Stimulated activated CD4-positive, alpha-beta T cell treated with anti-CD3 and anti-CD28 coated beads, Interleukin-2, amount 100 ng/mL, for 48 hours (primary cell): ENCODE results near the gene ATXN7L1.

Experiments
- DNase-seq, 2 donors: peaks; one replicate each; pipeline ENCODE4 v3.0.0-alpha.2; 2020

The ATXN7L1 gene

GRCh38 chr7:105769901-105770628 is 106.3 kb downstream of the ATXN7L1 start:
- DNase-seq, result no peak

GRCh38 chr7:105768898-105769507 is 107.4 kb downstream of the ATXN7L1 start:
- DNase-seq, result no peak

- DNase-seq, result no peak
Observed at GRCh38 chr7:105768117-105768516, 108.3 kb downstream of the ATXN7L1 start.

GRCh38 chr7:105766421-105767073 is 109.9 kb downstream of the ATXN7L1 start:
- no peak for DNase-seq

DNA sequence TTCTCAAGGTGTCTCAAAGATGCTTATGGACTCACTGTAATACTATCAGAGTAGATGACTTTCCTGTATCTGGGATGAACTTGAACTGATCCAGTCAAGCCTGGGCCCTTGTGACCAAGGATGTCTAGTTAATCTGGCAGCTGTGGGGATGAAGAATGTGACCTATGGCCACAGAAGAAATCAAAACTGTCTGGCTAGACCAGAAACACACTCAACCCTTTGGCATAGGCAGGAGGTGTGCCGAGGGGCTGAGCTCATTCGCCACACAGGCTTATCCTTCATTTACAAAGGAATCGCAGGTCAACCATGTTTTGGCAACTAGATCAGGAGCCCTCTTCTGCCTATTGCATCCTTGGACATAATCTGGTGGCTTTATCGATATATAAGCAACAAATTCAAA is 110.6 kb downstream of the ATXN7L1 start:
- DNase-seq, result no peak

GRCh38 chr7:105764506-105764905 is 111.9 kb downstream of the ATXN7L1 start:
- DNase-seq, result no peak

DNA sequence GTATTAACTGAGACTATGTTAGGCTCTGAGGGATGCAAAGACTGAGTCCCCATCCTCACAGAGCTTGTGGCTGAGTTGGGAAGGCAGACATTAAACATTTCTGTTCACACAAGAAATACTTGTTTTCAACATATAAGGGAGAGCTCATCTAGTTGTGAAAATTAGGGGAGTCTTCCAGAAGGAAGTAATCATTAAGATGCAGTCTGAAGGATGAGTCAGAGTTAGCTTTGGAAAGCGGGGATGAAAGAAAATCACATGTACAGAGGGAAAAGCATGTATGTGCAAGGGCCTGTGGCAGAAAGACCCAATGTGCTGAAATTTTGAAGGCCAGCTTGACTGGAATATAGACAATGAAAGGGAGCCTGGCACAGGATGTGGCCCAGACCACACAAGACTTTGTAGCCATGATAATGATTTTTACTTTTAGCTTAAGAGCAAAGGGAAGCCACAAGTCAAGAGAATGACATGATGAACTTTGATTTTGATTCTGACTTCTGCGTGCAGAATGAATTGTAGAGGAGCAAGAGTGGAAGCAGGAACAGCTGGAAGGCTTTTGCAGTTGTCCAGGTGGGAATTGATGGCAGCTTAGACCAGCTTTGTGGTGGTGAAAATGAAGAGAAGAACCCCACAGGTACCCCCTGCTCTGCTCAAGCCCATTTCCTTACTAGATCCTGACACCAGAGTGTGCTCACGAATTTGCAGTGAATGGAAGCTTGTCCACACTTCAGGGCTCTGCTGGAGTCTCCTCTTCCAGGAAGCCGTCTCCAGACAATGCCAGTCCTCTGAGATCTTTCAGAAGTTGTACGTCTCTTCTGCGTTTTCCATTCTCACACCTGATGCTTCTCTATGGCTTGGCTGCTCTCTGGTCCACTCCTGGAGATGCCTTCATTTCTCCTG is 115.6 kb downstream of the ATXN7L1 start:
- no peak for DNase-seq

DNA sequence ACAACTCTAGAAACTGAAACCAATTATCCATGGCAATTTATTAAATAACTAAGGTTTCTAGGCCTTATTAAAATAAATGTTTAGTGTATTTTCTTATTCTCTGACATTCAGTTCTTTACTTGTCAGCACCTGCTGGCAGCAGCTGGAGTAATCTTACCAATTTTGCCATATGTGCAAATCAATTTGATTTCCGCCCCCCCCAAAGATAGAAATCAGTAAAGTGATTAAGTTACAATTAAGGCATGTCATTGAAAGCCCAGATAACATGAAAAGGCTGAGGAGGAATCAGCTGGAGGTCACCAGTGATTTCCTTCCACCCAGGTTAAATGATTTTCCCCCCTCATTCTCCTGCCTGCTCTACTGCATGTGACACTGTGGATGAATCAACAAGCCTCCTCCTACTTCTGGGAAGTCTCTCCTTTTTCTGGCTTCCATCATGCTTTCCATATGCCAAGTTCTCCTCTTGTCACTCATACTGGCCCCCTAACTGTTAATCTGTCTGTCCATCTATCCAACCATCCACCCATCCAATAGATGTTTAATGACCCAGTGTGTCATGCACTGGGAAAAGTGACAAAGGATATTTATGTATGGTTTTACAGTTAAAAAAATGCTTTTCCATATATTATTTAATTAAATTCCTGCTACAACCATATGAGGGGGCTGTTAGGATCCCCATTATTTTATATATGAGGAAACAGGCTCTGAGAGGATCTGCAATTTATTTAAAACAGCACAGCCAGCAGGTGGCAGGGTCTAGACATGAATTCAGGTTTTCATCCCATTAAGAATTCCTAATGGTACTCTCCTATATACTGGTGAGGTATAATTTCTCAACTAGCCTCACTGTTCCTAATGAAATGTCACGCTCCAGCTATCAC is 116.5 kb downstream of the ATXN7L1 start:
- DNase-seq, result no peak

GRCh38 chr7:105756367-105756766 is 120.0 kb downstream of the ATXN7L1 start:
- no peak for DNase-seq

- no peak for DNase-seq
Observed at GRCh38 chr7:105752671-105753275, 123.6 kb downstream of the ATXN7L1 start.

DNA sequence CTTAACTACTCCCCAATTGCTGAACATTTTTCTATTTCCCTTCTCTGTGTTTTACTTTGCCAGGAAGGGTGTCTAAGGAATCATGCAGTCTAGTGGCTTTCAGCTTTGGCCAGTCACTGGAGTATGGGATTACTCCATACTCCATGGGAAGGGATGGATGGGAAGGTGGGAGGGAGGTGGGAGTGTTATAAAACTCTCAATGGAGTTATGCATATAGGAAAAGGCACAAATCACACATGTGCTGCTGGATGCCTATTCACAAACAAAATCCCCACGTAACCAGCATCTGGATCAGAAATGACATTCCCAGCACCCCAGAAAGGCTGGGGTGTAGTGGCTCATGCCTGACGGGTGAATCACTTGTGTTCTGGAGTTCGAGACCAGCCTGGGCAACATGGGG is 125.3 kb downstream of the ATXN7L1 start:
- DNase-seq, result no peak

GRCh38 chr7:105748701-105749100 is 127.7 kb downstream of the ATXN7L1 start:
- no peak for DNase-seq

- DNase-seq, result no peak
Observed at GRCh38 chr7:105745681-105746330, 130.6 kb downstream of the ATXN7L1 start.

DNA sequence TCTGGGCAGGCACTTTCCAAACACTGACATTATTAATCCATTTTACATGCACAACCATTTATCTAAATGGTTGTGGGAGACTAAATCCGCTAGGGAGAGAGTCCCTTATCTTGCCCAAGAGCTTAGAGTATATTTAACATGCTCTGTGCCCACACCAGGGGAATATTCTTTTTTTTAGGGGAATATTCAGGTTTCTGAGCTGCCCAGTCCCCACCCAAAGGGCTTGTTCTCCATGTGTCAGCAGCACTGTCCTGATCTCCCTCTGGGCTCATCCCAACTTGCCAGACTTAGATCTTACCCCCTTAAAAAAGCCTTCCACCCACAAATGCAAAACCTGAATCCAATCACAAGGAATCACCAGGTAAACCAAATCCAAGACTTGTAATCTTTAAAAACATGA is 132.1 kb downstream of the ATXN7L1 start:
- DNase-seq, result no peak

- no peak for DNase-seq
Observed at GRCh38 chr7:105743351-105744090, 132.9 kb downstream of the ATXN7L1 start.

DNA sequence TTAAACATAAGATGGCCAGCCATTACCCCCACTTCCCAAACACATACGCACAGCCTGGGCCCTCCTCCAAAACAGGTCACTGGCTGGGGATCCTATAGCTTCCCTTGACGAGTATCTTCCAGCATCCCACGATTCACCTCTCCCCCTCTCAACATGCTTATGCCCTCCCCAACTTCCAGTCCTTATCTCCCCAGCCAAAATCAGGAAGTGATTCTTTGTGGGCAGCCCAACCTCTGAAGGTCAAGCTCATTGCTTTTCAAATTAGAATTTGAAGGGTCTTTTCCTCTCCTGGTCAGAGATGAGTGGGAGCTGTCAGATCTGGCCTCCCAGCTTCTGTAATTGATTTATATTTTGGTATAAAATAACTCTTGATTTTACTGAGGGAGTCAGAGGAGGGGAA is 133.6 kb downstream of the ATXN7L1 start:
- DNase-seq, result no peak

GRCh38 chr7:105741982-105742381 is 134.4 kb downstream of the ATXN7L1 start:
- no peak for DNase-seq

DNA sequence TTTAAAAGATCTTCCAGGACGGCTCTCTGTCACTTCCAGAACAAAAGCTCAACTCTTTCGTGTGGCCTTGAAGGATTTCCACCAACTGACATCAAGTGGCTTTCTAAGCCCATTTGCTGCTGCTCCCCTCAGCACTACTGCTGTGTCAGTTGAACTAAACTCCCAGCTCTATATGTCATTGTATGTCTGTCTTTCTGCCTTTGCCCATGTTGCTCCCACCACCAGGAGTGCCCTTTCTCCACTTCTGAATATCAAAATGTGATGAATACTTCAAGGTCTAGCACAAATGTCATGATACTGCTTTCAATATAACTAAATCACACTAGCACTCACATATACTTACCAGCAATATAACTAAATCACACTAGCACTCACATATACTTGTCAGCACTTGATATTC is 138.3 kb downstream of the ATXN7L1 start:
- DNase-seq, result no peak

GRCh38 chr7:105734233-105734632 is 142.2 kb downstream of the ATXN7L1 start:
- DNase-seq, result no peak

DNA sequence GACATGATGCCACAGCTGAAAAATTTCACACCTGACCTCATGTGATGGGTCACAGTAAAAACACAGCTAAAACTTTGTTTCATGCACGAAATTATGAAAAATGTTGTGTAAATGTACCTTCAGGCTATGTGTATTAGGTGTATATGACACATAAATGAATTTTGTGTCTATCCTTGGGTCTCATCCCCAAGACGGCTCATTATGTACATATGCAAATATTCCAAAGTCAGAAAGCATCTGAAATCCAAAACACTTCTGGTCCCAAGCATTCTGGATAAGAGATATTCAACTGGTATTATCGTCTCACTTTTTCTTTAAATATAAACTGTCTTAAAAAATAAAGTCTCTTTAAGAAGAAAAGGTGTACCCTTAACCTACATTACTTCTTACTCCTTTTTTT is 145.4 kb downstream of the ATXN7L1 start:
- DNase-seq, result no peak
